ENCODE results near the gene GNAZ.
"Not testable (repeated sequence)": the region's sequence is repeated elsewhere in the genome, so short reads cannot be mapped to it uniquely, and the experiment has no call there.

The GNAZ gene

GRCh38 chr22:23070418-23071229 lies at the start of gene GNAZ:
Gene GNAZ, plus strand, starts transcription at chr22:23070519. Its CDS starts 25,177 bp downstream, at chr22:23095696.
- no peak for DNase-seq (ENCODE audit: low read depth)

- no peak for DNase-seq (ENCODE audit: low read depth)
Measured at GRCh38 chr22:23020659-23021293, 49.5 kb upstream of the GNAZ start.

- not testable (repeated sequence) for DNase-seq (ENCODE audit: low read depth)
Measured at GRCh38 chr22:23021660-23022353, 48.5 kb upstream of the GNAZ start.

GRCh38 chr22:23023294-23023693 lies 47.0 kb upstream of the GNAZ start:
- DNase-seq (ENCODE audit: low read depth) = no peak

- no peak for DNase-seq (ENCODE audit: low read depth)
Measured at GRCh38 chr22:23026777-23027176, 43.5 kb upstream of the GNAZ start.

- DNase-seq (ENCODE audit: low read depth) = not testable (repeated sequence)
Measured at GRCh38 chr22:23027849-23028248, 42.5 kb upstream of the GNAZ start.

GRCh38 chr22:23029521-23030228 lies 40.6 kb upstream of the GNAZ start:
- no peak for DNase-seq (ENCODE audit: low read depth)

GRCh38 chr22:23031381-23031780 lies 38.9 kb upstream of the GNAZ start:
- DNase-seq (ENCODE audit: low read depth) = no peak

GRCh38 chr22:23031786-23032185 lies 38.5 kb upstream of the GNAZ start:
- no peak for DNase-seq (ENCODE audit: low read depth)

GRCh38 chr22:23032658-23033057 lies 37.7 kb upstream of the GNAZ start:
- no peak for DNase-seq (ENCODE audit: low read depth)

GRCh38 chr22:23033116-23033905 lies 37.0 kb upstream of the GNAZ start:
- DNase-seq (ENCODE audit: low read depth) = no peak

- DNase-seq (ENCODE audit: low read depth) = no peak
Measured at GRCh38 chr22:23034621-23035556, 35.4 kb upstream of the GNAZ start.

GRCh38 chr22:23035557-23036277 lies 34.6 kb upstream of the GNAZ start:
- DNase-seq (ENCODE audit: low read depth) = no peak

- DNase-seq (ENCODE audit: low read depth) = no peak
Measured at GRCh38 chr22:23036684-23037428, 33.5 kb upstream of the GNAZ start.

- DNase-seq (ENCODE audit: low read depth) = no peak
Measured at GRCh38 chr22:23037429-23038333, 32.6 kb upstream of the GNAZ start.

GRCh38 chr22:23038334-23038642 lies 32.0 kb upstream of the GNAZ start:
- DNase-seq (ENCODE audit: low read depth) = no peak

GRCh38 chr22:23038902-23039301 lies 31.4 kb upstream of the GNAZ start:
- DNase-seq (ENCODE audit: low read depth) = no peak

- DNase-seq (ENCODE audit: low read depth) = no peak
Measured at GRCh38 chr22:23042179-23042578, 28.1 kb upstream of the GNAZ start.
